HG03520 (cell line): ENCODE measurements around the gene LCE2C.

Experiments
- ATAC-seq: cut with Tn5 transposase; IDR thresholded peaks from one replicate; pipeline ENCODE4 v1.9.1; 2021; ENCODE audit warnings: mild to moderate bottlenecking, moderate library complexity; ENCODE audit not compliant: unreplicated experiment

LCE2C gene

GRCh38 chr1:152718238-152718637, 43.2 kb downstream of the LCE2C start:
- no peak for ATAC-seq

- ATAC-seq = no peak
Observed at GRCh38 chr1:152725261-152725660, 50.2 kb downstream of the LCE2C start.
